Camera-type eye (tissue), 1 donor: ENCODE results near the gene CCDC15. TPM values are rescaled to one million over a fixed set of nuclear protein-coding genes. Genes with fewer than 3 reads are reported as not detected.

Experiments used
- total RNA-seq: library from RNA; depleted of rRNA; stranded (reverse); fragments of >200 nt; gene quantifications from one replicate; pipeline ENCODE4 v1.2.3, GENCODE V29; 2014

The CCDC15 gene, protein sequence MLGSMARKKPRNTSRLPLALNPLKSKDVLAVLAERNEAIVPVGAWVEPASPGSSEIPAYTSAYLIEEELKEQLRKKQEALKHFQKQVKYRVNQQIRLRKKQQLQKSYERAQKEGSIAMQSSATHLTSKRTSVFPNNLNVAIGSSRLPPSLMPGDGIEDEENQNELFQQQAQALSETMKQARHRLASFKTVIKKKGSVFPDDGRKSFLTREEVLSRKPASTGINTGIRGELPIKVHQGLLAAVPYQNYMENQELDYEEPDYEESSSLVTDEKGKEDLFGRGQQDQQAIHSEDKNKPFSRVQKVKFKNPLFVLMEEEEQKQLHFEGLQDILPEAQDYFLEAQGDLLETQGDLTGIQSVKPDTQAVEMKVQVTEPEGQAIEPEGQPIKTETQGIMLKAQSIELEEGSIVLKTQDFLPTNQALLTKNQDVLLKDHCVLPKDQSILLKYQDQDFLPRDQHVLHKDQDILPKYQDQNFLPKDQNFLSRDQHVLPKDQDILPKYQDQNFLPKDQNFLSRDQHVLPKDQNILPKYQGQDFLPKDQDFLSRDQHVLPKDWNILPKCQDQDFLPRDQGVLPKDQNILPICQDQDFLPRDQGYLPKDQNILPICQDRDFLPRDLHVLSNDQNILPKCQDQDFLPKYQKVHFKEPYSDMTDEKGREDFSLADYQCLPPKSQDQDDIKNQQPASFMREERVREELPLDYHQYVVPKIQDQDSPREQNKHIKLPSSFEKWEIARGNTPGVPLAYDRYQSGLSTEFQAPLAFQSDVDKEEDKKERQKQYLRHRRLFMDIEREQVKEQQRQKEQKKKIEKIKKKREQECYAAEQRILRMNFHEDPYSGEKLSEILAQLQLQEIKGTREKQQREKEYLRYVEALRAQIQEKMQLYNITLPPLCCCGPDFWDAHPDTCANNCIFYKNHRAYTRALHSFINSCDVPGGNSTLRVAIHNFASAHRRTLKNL
- 5.2 TPM for total RNA-seq

DNA sequence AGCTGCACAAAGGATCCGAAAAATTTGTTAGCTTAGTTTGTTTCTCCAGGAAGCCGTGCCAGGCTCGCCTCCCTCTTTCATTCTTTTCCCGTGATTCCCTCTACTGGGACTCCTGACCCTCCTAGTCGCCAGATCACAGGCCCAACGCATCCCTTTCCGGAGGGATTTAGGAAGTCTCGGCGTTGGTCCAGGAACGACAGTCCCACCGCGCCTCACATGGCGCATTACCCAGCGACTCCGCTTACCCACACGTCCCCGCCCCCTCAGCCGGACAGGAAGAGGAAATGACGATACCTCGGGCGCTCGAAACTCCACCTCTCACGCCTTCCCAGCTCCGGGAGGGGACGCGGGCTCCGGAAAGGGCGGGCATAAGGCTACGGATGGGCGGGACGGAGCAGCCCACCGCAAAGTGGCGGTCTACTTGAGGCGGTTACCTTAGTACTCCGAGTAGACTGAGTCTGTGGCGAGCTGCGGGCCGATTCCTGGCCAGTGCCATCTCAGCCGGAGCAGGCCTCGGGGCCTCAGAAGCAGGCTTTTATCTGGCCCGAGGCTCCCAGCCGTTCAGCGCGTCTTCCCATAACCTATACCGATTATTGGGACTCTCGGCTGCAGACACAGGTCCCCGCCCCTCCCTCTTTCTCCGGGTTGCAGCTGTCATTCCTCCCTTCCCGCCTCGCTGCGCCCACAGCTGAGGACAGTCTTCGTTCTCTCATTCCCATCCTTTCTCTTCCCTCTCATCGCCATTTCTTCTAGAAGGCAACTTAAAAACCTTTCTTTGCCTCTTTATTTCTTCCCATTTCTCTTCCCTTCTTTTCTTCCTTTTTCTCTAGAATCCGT is at the start of gene CCDC15:
CCDC15 (plus strand) TSS at position 450 of the 837 bp plus-strand sequence. CDS start 531 bp downstream, outside the sequence.

DNA sequence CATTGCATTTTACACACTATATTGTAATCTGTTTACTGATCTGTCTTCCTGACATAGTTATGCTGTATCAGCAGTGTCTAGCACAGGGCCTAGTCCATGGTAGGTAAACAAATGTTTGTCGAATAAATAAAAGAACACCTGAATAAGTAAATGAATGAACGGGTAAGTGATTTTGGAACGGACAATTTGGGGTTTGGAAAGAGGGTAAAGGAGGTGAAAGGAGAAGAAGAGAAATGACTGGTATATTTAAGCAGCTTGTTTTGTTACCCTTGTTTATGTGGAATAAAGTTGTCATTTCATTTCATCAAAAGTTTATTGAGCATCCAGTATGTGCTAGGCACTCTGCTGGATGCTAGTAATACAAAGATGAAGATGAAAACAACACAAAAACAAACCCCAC is 35.1 kb upstream of the CCDC15 start, which contains the start of gene HEPN1:
HEPN1 (plus strand) TSS at position 301 of the 400 bp plus-strand sequence.

DNA sequence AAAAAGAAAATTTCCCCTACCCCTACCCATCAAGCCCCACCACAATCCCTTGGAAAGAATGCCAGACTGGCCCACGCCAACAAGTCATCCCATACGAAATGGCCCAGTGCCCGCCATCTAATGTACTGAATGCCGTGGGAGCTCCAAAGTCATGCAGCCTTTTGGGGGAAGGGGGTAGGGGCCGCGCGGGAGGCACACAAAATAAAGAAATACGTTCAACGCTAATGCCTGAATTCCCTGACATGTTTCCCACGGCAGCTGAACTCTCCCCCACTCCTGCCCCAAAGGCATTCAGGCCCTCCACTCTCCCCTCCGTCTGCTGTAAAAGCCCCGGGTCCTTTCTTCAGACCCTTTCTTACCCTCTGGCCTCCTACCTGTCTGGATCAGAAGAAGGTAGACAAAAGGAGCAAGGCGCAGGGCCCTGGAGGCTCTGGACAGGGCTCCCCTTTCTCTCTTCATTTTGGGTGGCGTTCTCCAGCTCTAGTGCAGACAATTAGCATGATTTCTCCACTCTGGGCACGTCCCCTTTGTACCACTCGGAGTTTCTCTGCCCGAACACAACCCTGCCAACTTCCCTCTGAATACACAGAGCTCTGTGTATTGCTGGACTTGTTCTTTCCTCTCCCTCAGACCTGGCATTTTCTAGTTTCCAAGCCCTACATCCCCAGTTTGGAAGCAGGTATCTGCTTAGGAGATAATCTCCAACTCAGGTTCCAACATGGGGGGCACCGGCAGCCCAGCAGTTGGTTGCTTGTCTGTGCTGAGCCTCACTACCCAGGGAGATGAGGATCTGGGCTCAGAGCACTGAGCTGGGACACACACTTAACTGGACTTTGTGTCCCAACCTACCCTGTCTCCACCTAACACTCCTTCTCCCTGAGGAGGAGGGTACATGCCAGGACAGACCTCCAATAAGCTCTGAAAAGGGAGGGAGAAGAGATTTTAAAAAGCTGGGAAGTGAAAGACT is 18.2 kb upstream of the CCDC15 start, which contains the start of gene HEPACAM:
HEPACAM (minus strand) TSS at position 500 of the 967 bp plus-strand sequence; CDS start at position 459, 41 bp downstream.

DNA sequence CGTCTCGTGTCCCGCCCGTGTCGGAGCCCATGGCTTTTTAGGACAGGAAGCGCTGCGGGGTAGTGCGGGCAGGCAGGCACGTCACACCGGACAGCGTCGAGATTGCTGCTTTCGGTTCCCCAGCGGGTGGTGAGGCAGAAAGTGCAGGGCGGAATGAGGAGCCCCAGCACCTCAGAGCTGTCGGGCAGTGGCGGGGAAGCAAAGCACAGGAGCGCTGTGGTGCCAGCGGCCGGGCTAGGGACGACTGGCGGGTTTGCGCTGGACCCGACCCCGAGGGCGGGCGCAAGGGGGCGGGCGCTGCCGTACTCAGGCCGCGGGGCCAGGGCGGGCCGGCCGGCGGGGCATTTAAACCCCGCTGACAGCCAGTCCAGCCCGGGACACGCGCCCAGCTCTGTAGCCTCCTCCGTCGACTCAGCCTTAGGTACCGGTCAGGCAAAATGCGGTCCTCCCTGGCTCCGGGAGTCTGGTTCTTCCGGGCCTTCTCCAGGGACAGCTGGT is 109.0 kb downstream of the CCDC15 start, which contains the start of gene SLC37A2:
SLC37A2 (plus strand) TSS at position 375 of the 498 bp plus-strand sequence; CDS start at position 438, 63 bp downstream.

Other genes starting within 250 kb of the CCDC15 start
- gene NRGN, start 214.3 kb upstream of the CCDC15 start, total RNA-seq = 1.2 TPM
- gene VSIG2, start 201.9 kb upstream of the CCDC15 start, total RNA-seq = 0.55 TPM
- 25.6 TPM for gene ESAM, start 191.9 kb upstream of the CCDC15 start, total RNA-seq
- 36.9 TPM for gene MSANTD2, start 153.8 kb upstream of the CCDC15 start, total RNA-seq
- gene ROBO3, start 88.8 kb upstream of the CCDC15 start, total RNA-seq = 17.6 TPM
- 17.7 TPM for gene ROBO4, start 56.3 kb upstream of the CCDC15 start, total RNA-seq
- not detected for gene HEPN1, start 35.0 kb upstream of the CCDC15 start, total RNA-seq
- 1.1 TPM for gene HEPACAM, start 18.2 kb upstream of the CCDC15 start, total RNA-seq
- 2.5 TPM for gene SLC37A2, start 109.1 kb downstream of the CCDC15 start, total RNA-seq
- 46.2 TPM for gene TMEM218, start 157.4 kb downstream of the CCDC15 start, total RNA-seq
- gene PKNOX2, start 210.5 kb downstream of the CCDC15 start, total RNA-seq = 9.7 TPM